PC-3 (cell line): ENCODE data around the gene GALNT4. TPM values are rescaled to one million over a fixed set of nuclear protein-coding genes. Genes with fewer than 3 reads are reported as not detected.
A peak's percentile ranks its signal among the peaks of the same experiment; 100 is the strongest.

Experiments
- ATAC-seq: fragments of 200-7000 bp; cut with Tn5 transposase; 2 replicates; pipeline ENCODE4 v1.9.1; 2020; ENCODE audit warnings: mild to moderate bottlenecking, moderate library complexity
- BruUV-seq: library from RNA; stranded (reverse); fragments of 400-500 nt; replicated peaks from 2 replicates; lab custom pipeline; 2021; lab: Mats Ljungman, UMichigan
- CTCF ChIA-PET: fragments of 300-600 bp; sonication (Branson Sonifier 250); formaldehyde crosslinking; loops from one replicate; lab custom pipeline; 2022; ENCODE audit warnings: antibody characterized with exemption; lab: Charles Lee
- POLR2A ChIA-PET: fragments of 300-600 bp; sonication (Branson Sonifier 250); formaldehyde crosslinking; loops from one replicate; lab custom pipeline; 2022; ENCODE audit warnings: antibody characterized with exemption; ENCODE audit not compliant: unreplicated experiment; lab: Charles Lee
- DNase-seq: peaks from one replicate; pipeline ENCODE4 v3.0.0-alpha.2; 2015
- H2AFZ ChIP-seq: fragments of 300-600 bp; sonication (generic); 2 replicates; pipeline ENCODE4 v1.6.0; 2016; ENCODE audit warnings: antibody characterized with exemption, low read length
- H3F3A ChIP-seq: fragments of 300-600 bp; sonication (generic); one replicate; pipeline ENCODE4 v1.6.0; 2017; ENCODE audit warnings: antibody characterized with exemption, low read length, control low read depth, mild to moderate bottlenecking; ENCODE audit not compliant: unreplicated experiment
- H3K27ac ChIP-seq: fragments of 300-600 bp; sonication (generic); 2 replicates; pipeline ENCODE4 v1.5.1; 2016; ENCODE audit warnings: mild to moderate bottlenecking, low read length
- H3K27me3 ChIP-seq: fragments of 300-600 bp; sonication (generic); 2 replicates; pipeline ENCODE4 v1.6.1; 2016; ENCODE audit warnings: low read length, mixed read lengths
- H3K36me3 ChIP-seq: fragments of 300-600 bp; sonication (generic); 2 replicates; pipeline ENCODE4 v1.6.1; 2016; ENCODE audit warnings: low read depth, mixed run types, low read length, mixed read lengths
- H3K4me1 ChIP-seq: fragments of 300-600 bp; sonication (generic); 2 replicates; pipeline ENCODE4 v1.5.1; 2016; ENCODE audit warnings: low read length; ENCODE audit not compliant: insufficient read depth
- H3K4me2 ChIP-seq: fragments of 300-600 bp; sonication (generic); 2 replicates; pipeline ENCODE4 v1.6.0; 2016; ENCODE audit warnings: low read length
- H3K4me3 ChIP-seq: fragments of 300-600 bp; sonication (generic); 2 replicates; pipeline ENCODE4 v1.5.1; 2016; ENCODE audit warnings: mild to moderate bottlenecking, low read length, mixed read lengths
- H3K79me2 ChIP-seq: fragments of 300-600 bp; sonication (generic); 2 replicates; pipeline ENCODE4 v1.6.1; 2017; ENCODE audit warnings: low read length, mixed read lengths
- H3K9ac ChIP-seq: fragments of 300-600 bp; sonication (generic); 2 replicates; pipeline ENCODE4 v1.6.0; 2016; ENCODE audit warnings: mild to moderate bottlenecking, low read length
- H3K9me2 ChIP-seq: fragments of 300-600 bp; sonication (generic); replicated peaks from 2 replicates; pipeline ENCODE4 v1.6.1; 2016; ENCODE audit warnings: mixed run types, low read length, mixed read lengths
- H3K9me3 ChIP-seq: fragments of 300-600 bp; sonication (generic); 2 replicates; pipeline ENCODE4 v1.6.1; 2016; ENCODE audit warnings: low read length, mixed read lengths
- H4K20me1 ChIP-seq: fragments of 300-600 bp; sonication (generic); 2 replicates; pipeline ENCODE4 v1.6.1; 2016; ENCODE audit warnings: low read length, mixed read lengths
- EZH2 ChIP-seq: fragments of 300-600 bp; sonication (generic); IDR thresholded peaks from one replicate; pipeline ENCODE4 v1.6.1; 2017; ENCODE audit warnings: antibody characterized with exemption, mild to moderate bottlenecking, low read length; ENCODE audit not compliant: unreplicated experiment
- EZH2phosphoT487 ChIP-seq: fragments of 300-600 bp; sonication (generic); IDR thresholded peaks from 2 replicates; pipeline ENCODE4 v1.6.1; 2018; ENCODE audit warnings: mild to moderate bottlenecking, antibody characterized with exemption, low read length, borderline replicate concordance
- intact Hi-C: fragments of 100-400 bp; cut with micrococcal nuclease; formaldehyde crosslinking; loops from 2 replicates; pipeline ENCODE4 v1.9.0; 2023
- total RNA-seq: library from RNA; depleted of rRNA; stranded (reverse); fragments of >200 nt; gene quantifications from 2 replicates; pipeline ENCODE4 v1.2.3, GENCODE V29; 2014
- TF ChIP-seq, protein P1 (sequence below): fragments of 300-600 bp; sonication (generic); conservative IDR thresholded peaks from 2 replicates; pipeline ENCODE4 v1.5.1; 2017; ENCODE audit warnings: antibody characterized with exemption, low read depth, mild to moderate bottlenecking, low read length

GALNT4 gene
- total RNA-seq, 1 experiment from 2014 or later, result 8.1 TPM

DNA sequence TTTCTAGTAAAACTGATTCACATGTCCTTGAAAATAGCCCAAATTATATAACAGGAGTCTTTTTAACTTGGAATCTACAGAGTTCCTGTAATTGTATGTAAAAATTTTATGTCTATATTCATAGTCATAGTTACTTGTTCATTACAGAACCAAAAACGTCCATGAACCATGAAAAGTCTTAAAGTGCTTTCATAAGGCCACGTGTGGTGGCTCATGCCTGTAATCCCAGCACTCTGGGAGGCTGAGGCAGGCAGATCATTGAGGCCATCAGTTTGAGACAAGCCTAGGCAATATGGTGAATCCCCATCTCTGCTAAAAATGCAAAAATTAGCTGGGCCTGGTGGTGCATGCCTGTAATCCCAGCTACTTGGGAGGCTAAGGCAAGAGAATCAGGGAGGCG lies 48.4 kb downstream of the GALNT4 start:
- H4K20me1 ChIP-seq, result no peaks in the 10 kb centered on the region
- H3K79me2 ChIP-seq, result 0 out of 2 replicates have a peak, but pooled peaks cover 3% of the 10 kb centered on the region
- POLR2A ChIA-PET, result no interaction called here
- intact Hi-C loops, result no loop called here
- ATAC-seq, result no peak
- H3K36me3 ChIP-seq, result no peaks in the 10 kb centered on the region
- DNase-seq, result no peak
- peak overlapping the region; percentile 91 for H3K27ac ChIP-seq
- peak overlapping the region; percentile 18; the same call in 1 of the 2 replicates for H3K4me2 ChIP-seq
- BruUV-seq, result no TSS peak
- no peaks in the 10 kb centered on the region for H3K27me3 ChIP-seq
- peak overlapping the region; percentile 10; the same call in 1 of the 2 replicates for H3K9ac ChIP-seq
- TF ChIP-seq, protein P1, sequence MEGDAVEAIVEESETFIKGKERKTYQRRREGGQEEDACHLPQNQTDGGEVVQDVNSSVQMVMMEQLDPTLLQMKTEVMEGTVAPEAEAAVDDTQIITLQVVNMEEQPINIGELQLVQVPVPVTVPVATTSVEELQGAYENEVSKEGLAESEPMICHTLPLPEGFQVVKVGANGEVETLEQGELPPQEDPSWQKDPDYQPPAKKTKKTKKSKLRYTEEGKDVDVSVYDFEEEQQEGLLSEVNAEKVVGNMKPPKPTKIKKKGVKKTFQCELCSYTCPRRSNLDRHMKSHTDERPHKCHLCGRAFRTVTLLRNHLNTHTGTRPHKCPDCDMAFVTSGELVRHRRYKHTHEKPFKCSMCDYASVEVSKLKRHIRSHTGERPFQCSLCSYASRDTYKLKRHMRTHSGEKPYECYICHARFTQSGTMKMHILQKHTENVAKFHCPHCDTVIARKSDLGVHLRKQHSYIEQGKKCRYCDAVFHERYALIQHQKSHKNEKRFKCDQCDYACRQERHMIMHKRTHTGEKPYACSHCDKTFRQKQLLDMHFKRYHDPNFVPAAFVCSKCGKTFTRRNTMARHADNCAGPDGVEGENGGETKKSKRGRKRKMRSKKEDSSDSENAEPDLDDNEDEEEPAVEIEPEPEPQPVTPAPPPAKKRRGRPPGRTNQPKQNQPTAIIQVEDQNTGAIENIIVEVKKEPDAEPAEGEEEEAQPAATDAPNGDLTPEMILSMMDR, result no peak
- TF ChIP-seq EZH2, result no peak
- TF ChIP-seq EZH2phosphoT487, result no peak
- H3K4me3 ChIP-seq, result no peak overlapping the region
- no peaks in the 10 kb centered on the region for H3K9me2 ChIP-seq
- CTCF ChIA-PET, result no interaction called here
- H2AFZ ChIP-seq, result no peak overlapping the region
- peaks cover 9% of the 10 kb centered on the region for H3F3A ChIP-seq
- H3K9me3 ChIP-seq, result no peaks in the 10 kb centered on the region
- peaks cover 46% of the 10 kb centered on the region for H3K4me1 ChIP-seq

DNA sequence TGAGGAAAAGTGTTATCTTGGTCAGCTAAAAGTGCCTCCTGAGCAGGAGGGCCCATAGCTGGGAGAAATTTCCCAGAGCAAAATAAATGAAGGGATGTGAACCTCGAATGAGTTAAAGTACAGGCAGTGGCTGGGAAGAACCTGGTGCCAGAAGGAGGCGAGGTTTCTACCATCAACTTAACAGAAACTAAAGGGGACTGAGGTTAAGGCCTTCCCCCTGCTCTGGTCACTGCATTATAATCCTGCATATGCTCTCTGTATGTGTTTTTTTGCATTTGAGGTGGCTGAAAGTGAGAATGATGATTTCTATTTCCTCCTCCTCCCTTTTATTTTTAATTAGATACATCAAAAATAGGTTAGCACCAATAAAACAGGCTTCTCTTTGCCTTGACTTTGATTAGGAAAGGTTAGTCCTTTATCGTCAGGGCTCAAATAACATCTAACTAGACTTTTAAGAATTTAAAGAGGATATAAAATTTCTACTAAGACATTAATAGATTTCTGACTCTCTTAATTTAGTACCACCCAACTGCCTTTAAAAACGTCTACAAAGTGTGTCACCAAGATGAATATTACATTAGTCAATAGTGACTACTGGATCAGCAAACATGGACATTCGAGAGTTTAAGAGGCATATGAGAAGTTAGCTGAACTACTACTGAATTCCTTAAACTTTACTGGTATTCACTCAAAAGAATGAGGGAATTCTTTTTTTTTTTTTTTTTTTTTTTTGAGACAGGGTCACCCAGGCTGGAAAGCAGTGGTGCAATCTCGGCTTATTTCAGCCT lies 49.2 kb downstream of the GALNT4 start:
- Histone ChIP-seq H3K4me3 (peak overlapping the region; percentile 14; the same call in 1 of the 2 replicates), H4K20me1 (no peaks in the 10 kb centered on the region), H3K9me3 (no peaks in the 10 kb centered on the region), H3K27me3 (no peaks in the 10 kb centered on the region), H3K4me2 (peak overlapping the region; percentile 60), H3K79me2 (no peaks in the 10 kb centered on the region), H3K36me3 (no peaks in the 10 kb centered on the region), H3K27ac (peak overlapping the region; percentile 91), H3K4me1 (peaks cover 53% of the 10 kb centered on the region), H2AFZ (no peak overlapping the region), H3K9ac (peak overlapping the region; percentile 52), H3K9me2 (no peaks in the 10 kb centered on the region), H3F3A (peaks cover 9% of the 10 kb centered on the region)
- intact Hi-C loops, result loop anchor here (1.0 kb wide), 1 partner anchor 49 kb away; the partner anchor contains the start of gene GALNT4
- TF ChIP-seq EZH2phosphoT487 (no peak), EZH2 (no peak)
- TF ChIP-seq, protein P1, result no peak
- peak; percentile 91 for DNase-seq
- TSS peak; percentile 49 for BruUV-seq
- CTCF ChIA-PET, result no interaction called here
- peak; percentile 76 for ATAC-seq
- POLR2A ChIA-PET, result no interaction called here
